PC-3 (cell line): Measurements from ENCODE around the gene RNF144B. TPM values are rescaled to one million over a fixed set of nuclear protein-coding genes. Genes with fewer than 3 reads are reported as not detected.

Source experiments
- ATAC-seq: fragments of 200-7000 bp; cut with Tn5 transposase; 2 replicates; pipeline ENCODE4 v1.9.1; 2020; ENCODE audit warnings: mild to moderate bottlenecking, moderate library complexity
- BruUV-seq: library from RNA; stranded (reverse); fragments of 400-500 nt; replicated peaks from 2 replicates; lab custom pipeline; 2021; lab: Mats Ljungman, UMichigan
- CTCF ChIA-PET: fragments of 300-600 bp; sonication (Branson Sonifier 250); formaldehyde crosslinking; loops from one replicate; lab custom pipeline; 2022; ENCODE audit warnings: antibody characterized with exemption; lab: Charles Lee
- POLR2A ChIA-PET: fragments of 300-600 bp; sonication (Branson Sonifier 250); formaldehyde crosslinking; loops from one replicate; lab custom pipeline; 2022; ENCODE audit warnings: antibody characterized with exemption; ENCODE audit not compliant: unreplicated experiment; lab: Charles Lee
- DNase-seq: peaks from one replicate; pipeline ENCODE4 v3.0.0-alpha.2; 2015
- H2AFZ ChIP-seq: fragments of 300-600 bp; sonication (generic); 2 replicates; pipeline ENCODE4 v1.6.0; 2016; ENCODE audit warnings: antibody characterized with exemption, low read length
- H3F3A ChIP-seq: fragments of 300-600 bp; sonication (generic); one replicate; pipeline ENCODE4 v1.6.0; 2017; ENCODE audit warnings: antibody characterized with exemption, low read length, control low read depth, mild to moderate bottlenecking; ENCODE audit not compliant: unreplicated experiment
- H3K27ac ChIP-seq: fragments of 300-600 bp; sonication (generic); 2 replicates; pipeline ENCODE4 v1.5.1; 2016; ENCODE audit warnings: mild to moderate bottlenecking, low read length
- H3K27me3 ChIP-seq: fragments of 300-600 bp; sonication (generic); 2 replicates; pipeline ENCODE4 v1.6.1; 2016; ENCODE audit warnings: low read length, mixed read lengths
- H3K36me3 ChIP-seq: fragments of 300-600 bp; sonication (generic); 2 replicates; pipeline ENCODE4 v1.6.1; 2016; ENCODE audit warnings: low read depth, mixed run types, low read length, mixed read lengths
- H3K4me1 ChIP-seq: fragments of 300-600 bp; sonication (generic); 2 replicates; pipeline ENCODE4 v1.5.1; 2016; ENCODE audit warnings: low read length; ENCODE audit not compliant: insufficient read depth
- H3K4me2 ChIP-seq: fragments of 300-600 bp; sonication (generic); 2 replicates; pipeline ENCODE4 v1.6.0; 2016; ENCODE audit warnings: low read length
- H3K4me3 ChIP-seq: fragments of 300-600 bp; sonication (generic); 2 replicates; pipeline ENCODE4 v1.5.1; 2016; ENCODE audit warnings: mild to moderate bottlenecking, low read length, mixed read lengths
- H3K79me2 ChIP-seq: fragments of 300-600 bp; sonication (generic); 2 replicates; pipeline ENCODE4 v1.6.1; 2017; ENCODE audit warnings: low read length, mixed read lengths
- H3K9ac ChIP-seq: fragments of 300-600 bp; sonication (generic); 2 replicates; pipeline ENCODE4 v1.6.0; 2016; ENCODE audit warnings: mild to moderate bottlenecking, low read length
- H3K9me2 ChIP-seq: fragments of 300-600 bp; sonication (generic); replicated peaks from 2 replicates; pipeline ENCODE4 v1.6.1; 2016; ENCODE audit warnings: mixed run types, low read length, mixed read lengths
- H3K9me3 ChIP-seq: fragments of 300-600 bp; sonication (generic); 2 replicates; pipeline ENCODE4 v1.6.1; 2016; ENCODE audit warnings: low read length, mixed read lengths
- H4K20me1 ChIP-seq: fragments of 300-600 bp; sonication (generic); 2 replicates; pipeline ENCODE4 v1.6.1; 2016; ENCODE audit warnings: low read length, mixed read lengths
- CTCF ChIP-seq: fragments of 300-600 bp; sonication (generic); conservative IDR thresholded peaks from 2 replicates; pipeline ENCODE4 v1.5.1; 2017; ENCODE audit warnings: antibody characterized with exemption, low read depth, mild to moderate bottlenecking, low read length
- EZH2 ChIP-seq: fragments of 300-600 bp; sonication (generic); IDR thresholded peaks from one replicate; pipeline ENCODE4 v1.6.1; 2017; ENCODE audit warnings: antibody characterized with exemption, mild to moderate bottlenecking, low read length; ENCODE audit not compliant: unreplicated experiment
- EZH2phosphoT487 ChIP-seq: fragments of 300-600 bp; sonication (generic); IDR thresholded peaks from 2 replicates; pipeline ENCODE4 v1.6.1; 2018; ENCODE audit warnings: mild to moderate bottlenecking, antibody characterized with exemption, low read length, borderline replicate concordance
- intact Hi-C: fragments of 100-400 bp; cut with micrococcal nuclease; formaldehyde crosslinking; loops from 2 replicates; pipeline ENCODE4 v1.9.0; 2023
- total RNA-seq: library from RNA; depleted of rRNA; stranded (reverse); fragments of >200 nt; gene quantifications from 2 replicates; pipeline ENCODE4 v1.2.3, GENCODE V29; 2014

RNF144B gene
- total RNA-seq, 1 experiment from 2014 or later: 4.6 TPM

GRCh38 chr6:18507561-18507960 is 120.4 kb downstream of the RNF144B start:
- peaks cover 6% of the 10 kb centered on the region; the same call in 1 of the 2 replicates for H3K4me1 ChIP-seq
- no peaks in the 10 kb centered on the region for H3K9me3 ChIP-seq
- no peak for TF ChIP-seq CTCF
- no peak for TF ChIP-seq EZH2phosphoT487
- TF ChIP-seq EZH2: no peak
- no peak overlapping the region for H3K9ac ChIP-seq
- no peaks in the 10 kb centered on the region for H3K9me2 ChIP-seq
- H4K20me1 ChIP-seq: no peaks in the 10 kb centered on the region
- no peak overlapping the region for H2AFZ ChIP-seq
- ChIA-PET POLR2A (no interaction called here), CTCF (no interaction called here)
- no peaks in the 10 kb centered on the region for H3K79me2 ChIP-seq
- no peak overlapping the region for H3K4me3 ChIP-seq
- H3F3A ChIP-seq: no peaks in the 10 kb centered on the region
- BruUV-seq: no TSS peak
- no peaks in the 10 kb centered on the region for H3K36me3 ChIP-seq
- no peaks in the 10 kb centered on the region for H3K27me3 ChIP-seq
- ATAC-seq (no peak), DNase-seq (no peak)
- H3K4me2 ChIP-seq: no peak overlapping the region
- no peak overlapping the region for H3K27ac ChIP-seq
- intact Hi-C loops: loop anchor here (10.0 kb wide), 1 partner anchor 693 kb away; no protein-coding TSS in a partner anchor

DNA sequence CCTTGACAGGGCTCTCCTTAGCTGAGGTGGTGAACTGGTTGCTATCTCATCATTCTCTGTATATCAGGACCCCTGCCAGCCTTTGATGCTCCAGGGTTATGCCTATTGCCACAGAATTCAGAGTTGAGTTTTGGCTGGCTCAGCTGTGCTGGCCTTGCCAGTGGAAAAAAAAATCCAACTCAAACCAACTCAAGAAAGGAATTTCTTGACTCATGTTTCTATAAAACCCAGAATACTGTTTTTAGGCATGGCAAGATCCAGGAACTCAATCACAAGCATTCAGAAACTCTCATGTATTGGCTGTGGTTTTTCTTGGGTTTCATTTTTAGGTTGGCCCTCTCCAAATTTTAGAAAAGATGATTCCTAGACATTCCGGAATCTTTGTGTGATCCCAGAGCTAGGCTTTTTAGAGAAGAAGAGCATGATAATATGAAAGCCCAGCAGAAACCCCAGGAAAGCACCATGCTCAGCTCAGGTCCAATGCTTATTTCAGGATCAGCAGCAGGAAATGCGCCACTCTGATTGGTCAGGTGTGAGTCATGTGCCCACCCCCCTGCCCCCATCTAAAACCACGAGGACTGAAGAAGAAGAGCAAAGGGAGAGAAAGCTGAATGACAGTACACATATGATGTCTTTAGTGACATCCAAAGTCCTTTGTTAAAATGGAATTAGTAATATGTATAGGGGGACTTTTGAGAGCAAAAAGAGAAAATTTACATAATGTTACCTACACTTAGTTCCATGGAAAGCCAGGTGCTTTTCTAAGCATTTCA is 122.9 kb downstream of the RNF144B start:
- intact Hi-C loops: loop anchor here (10.0 kb wide), 1 partner anchor 695 kb away; no protein-coding TSS in a partner anchor
- no peak overlapping the region for H2AFZ ChIP-seq
- no peak for DNase-seq
- no peaks in the 10 kb centered on the region for H3K9me2 ChIP-seq
- H4K20me1 ChIP-seq: no peaks in the 10 kb centered on the region
- H3K27me3 ChIP-seq: no peaks in the 10 kb centered on the region
- no peaks in the 10 kb centered on the region for H3K36me3 ChIP-seq
- ChIA-PET POLR2A (no interaction called here), CTCF (no interaction called here)
- H3K9me3 ChIP-seq: no peaks in the 10 kb centered on the region
- no peak overlapping the region for H3K4me3 ChIP-seq
- no peak overlapping the region for H3K9ac ChIP-seq
- no peak for ATAC-seq
- no peaks in the 10 kb centered on the region for H3F3A ChIP-seq
- H3K79me2 ChIP-seq: no peaks in the 10 kb centered on the region
- H3K27ac ChIP-seq: no peak overlapping the region
- H3K4me1 ChIP-seq: no peaks in the 10 kb centered on the region
- TF ChIP-seq CTCF (no peak), EZH2phosphoT487 (no peak), EZH2 (no peak)
- BruUV-seq: no TSS peak
- H3K4me2 ChIP-seq: no peak overlapping the region

- Histone ChIP-seq H3K4me2 (no peak overlapping the region), H3K36me3 (no peaks in the 10 kb centered on the region), H3K9me2 (no peaks in the 10 kb centered on the region), H3K4me1 (peaks cover 4% of the 10 kb centered on the region; the same call in 1 of the 2 replicates), H4K20me1 (no peaks in the 10 kb centered on the region), H3K27me3 (no peaks in the 10 kb centered on the region), H3K4me3 (no peak overlapping the region), H3F3A (no peaks in the 10 kb centered on the region), H2AFZ (no peak overlapping the region), H3K79me2 (no peaks in the 10 kb centered on the region), H3K9me3 (no peaks in the 10 kb centered on the region), H3K9ac (no peak overlapping the region), H3K27ac (no peak overlapping the region)
- no TSS peak for BruUV-seq
- intact Hi-C loops: no loop called here
- DNase-seq (no peak), ATAC-seq (no peak)
- TF ChIP-seq CTCF (no peak), EZH2 (no peak), EZH2phosphoT487 (no peak)
- POLR2A ChIA-PET: no interaction called here
- CTCF ChIA-PET: no interaction called here
These were observed 123.5 kb downstream of the RNF144B start for GRCh38 chr6:18510644-18511033.
